GM18511 (cell line): Measurements from ENCODE around the gene LCN12.

Source experiments
- ATAC-seq: cut with Tn5 transposase; IDR thresholded peaks from one replicate; pipeline ENCODE4 v1.9.1; 2021; ENCODE audit warnings: mild to moderate bottlenecking, moderate library complexity; ENCODE audit not compliant: unreplicated experiment

The LCN12 gene

GRCh38 chr9:136926749-136927148 lies 25.3 kb upstream of the LCN12 start:
- no peak for ATAC-seq

GRCh38 chr9:136927343-136928271 lies 24.5 kb upstream of the LCN12 start:
- ATAC-seq, result no peak

GRCh38 chr9:136928591-136928990 lies 23.5 kb upstream of the LCN12 start:
- no peak for ATAC-seq

- no peak for ATAC-seq
Observed at GRCh38 chr9:136930014-136930413, 22.1 kb upstream of the LCN12 start.

- no peak for ATAC-seq
Observed at GRCh38 chr9:136931611-136932130, 20.4 kb upstream of the LCN12 start.

- ATAC-seq, result no peak
Observed at GRCh38 chr9:136934277-136934676, 17.8 kb upstream of the LCN12 start.

- no peak for ATAC-seq
Observed at GRCh38 chr9:136935651-136936050, 16.4 kb upstream of the LCN12 start.

GRCh38 chr9:136936645-136937170 lies 15.4 kb upstream of the LCN12 start:
- no peak for ATAC-seq

- ATAC-seq, result no peak
Observed at GRCh38 chr9:136937186-136938001, 14.7 kb upstream of the LCN12 start.

- ATAC-seq, result no peak
Observed at GRCh38 chr9:136939431-136939995, 12.6 kb upstream of the LCN12 start.

- no peak for ATAC-seq
Observed at GRCh38 chr9:136939996-136940525, 12.0 kb upstream of the LCN12 start.

GRCh38 chr9:136940526-136941230 lies 11.4 kb upstream of the LCN12 start:
- ATAC-seq, result no peak

GRCh38 chr9:136941231-136942111 lies 10.6 kb upstream of the LCN12 start:
- ATAC-seq, result no peak

- ATAC-seq, result no peak
Observed at GRCh38 chr9:136942112-136942880, 9.8 kb upstream of the LCN12 start.

- ATAC-seq, result no peak
Observed at GRCh38 chr9:136942881-136943230, 9.2 kb upstream of the LCN12 start.

GRCh38 chr9:136943291-136944211 lies 8.5 kb upstream of the LCN12 start:
- peak; percentile 26 for ATAC-seq

GRCh38 chr9:136944212-136944518 lies 7.9 kb upstream of the LCN12 start:
- ATAC-seq, result no peak
